GM12878 (cell line): ENCODE measurements around the gene PAX5. TPM values are rescaled to one million over a fixed set of nuclear protein-coding genes. Genes with fewer than 3 reads are reported as not detected.

ENCODE experiments used
- ATAC-seq: fragments of 200-7000 bp; cut with Tn5 transposase; 3 replicates; pipeline ENCODE4 v1.9.1; 2020; ENCODE audit warnings: mild to moderate bottlenecking, moderate library complexity
- BruUV-seq: library from RNA; stranded (reverse); fragments of 400-500 nt; replicated peaks from 2 replicates; lab custom pipeline; 2021; lab: Mats Ljungman, UMichigan
- CTCF ChIA-PET: fragments of 300-600 bp; sonication (Branson Sonifier 250); formaldehyde crosslinking; extraction: SDS; loops from one replicate; lab custom pipeline; 2021; ENCODE audit warnings: inconsistent platforms; lab: Yijun Ruan, JAX
- POLR2A ChIA-PET: fragments of 350-600 bp; formaldehyde crosslinking; extraction: SDS; loops from one replicate; lab custom pipeline; 2021; ENCODE audit warnings: inconsistent platforms; lab: Charles Lee
- RAD21 ChIA-PET: fragments of 300-600 bp; sonication (Branson Sonifier 250); formaldehyde crosslinking; loops from one replicate; lab custom pipeline; 2023; ENCODE audit warnings: antibody characterized with exemption; ENCODE audit not compliant: unreplicated experiment; lab: Charles Lee
- SMC1A ChIA-PET: fragments of 300-600 bp; sonication (Branson Sonifier 250); formaldehyde crosslinking; loops from one replicate; lab custom pipeline; 2023; ENCODE audit not compliant: unreplicated experiment, uncharacterized antibody; lab: Charles Lee
- DNase-seq: peaks from one replicate; pipeline ENCODE4 v3.0.0-alpha.2; 2011; ENCODE audit warnings: low read depth, low spot score
- FAIRE-seq: peaks from 3 replicates; lab custom pipeline; 2011; peaks lifted over from hg19 to GRCh38; lab: Jason Lieb, UNC
- H2AFZ ChIP-seq: 2 replicates; pipeline ENCODE4 v1.6.0; 2011; ENCODE audit warnings: low read depth, low read length, control low read depth; ENCODE audit not compliant: control insufficient read depth
- H3K27ac ChIP-seq: 2 replicates; pipeline ENCODE4 v1.5.1; 2011; ENCODE audit warnings: control low read depth; ENCODE audit not compliant: control insufficient read depth, insufficient read depth
- H3K27me3 ChIP-seq, 2 experiments: replicated peaks in 1 of 2; 2 replicates each; pipeline versions ENCODE4 v1.6.0 to v1.6.1; 2011; ENCODE audit warnings: low read length in 1 of 2; ENCODE audit not compliant: control insufficient read depth in 2 of 2, insufficient read depth in 2 of 2
- H3K36me3 ChIP-seq, 2 experiments: 2 replicates each; pipeline ENCODE4 v1.5.1; 2011; ENCODE audit warnings: low read length in 1 of 2; ENCODE audit not compliant: control insufficient read depth in 2 of 2, insufficient read depth in 2 of 2
- H3K4me1 ChIP-seq: 2 replicates; pipeline ENCODE4 v1.6.1; 2011; ENCODE audit warnings: mild to moderate bottlenecking, low read length, moderate library complexity, mixed read lengths; ENCODE audit not compliant: control insufficient read depth, insufficient read depth
- H3K4me2 ChIP-seq: 2 replicates; pipeline ENCODE4 v1.6.0; 2011; ENCODE audit warnings: control low read depth; ENCODE audit not compliant: control insufficient read depth, insufficient read depth
- H3K4me3 ChIP-seq: fragments of 200-600 bp; sonication (generic); 2 replicates; pipeline ENCODE4 v1.5.1; 2016
- H3K79me2 ChIP-seq: 2 replicates; pipeline ENCODE4 v1.6.0; 2011; ENCODE audit warnings: low read length; ENCODE audit not compliant: control insufficient read depth, insufficient read depth
- H3K9ac ChIP-seq: 2 replicates; pipeline ENCODE4 v1.8.0; 2011; ENCODE audit warnings: low read length, control low read depth, mixed read lengths; ENCODE audit not compliant: control insufficient read depth, insufficient read depth
- H3K9me3 ChIP-seq: replicated peaks from 3 replicates; pipeline ENCODE4 v1.5.1; 2011; ENCODE audit warnings: mild to moderate bottlenecking, low read length; ENCODE audit not compliant: control insufficient read depth, insufficient read depth
- H4K20me1 ChIP-seq: 2 replicates; pipeline ENCODE4 v1.6.0; 2011; ENCODE audit not compliant: control insufficient read depth, insufficient read depth
- ASH2L ChIP-seq: fragments of 300-600, 200-600 bp; sonication (generic); IDR thresholded peaks from 2 replicates; pipeline ENCODE4 v1.6.1; 2017; ENCODE audit warnings: low read depth, mild to moderate bottlenecking, borderline replicate concordance
- ATF7 ChIP-seq: fragments of 450-650 bp; IDR thresholded peaks from 2 replicates; pipeline ENCODE4 v1.6.1; 2016; ENCODE audit warnings: low read depth, mild to moderate bottlenecking
- CBX3 ChIP-seq: fragments of 200-600 bp; sonication (generic); IDR thresholded peaks from 2 replicates; pipeline ENCODE4 v1.6.1; 2016; ENCODE audit warnings: low read depth, borderline replicate concordance
- CHD1 ChIP-seq: IDR thresholded peaks from 2 replicates; pipeline ENCODE4 v1.6.1; 2012; ENCODE audit warnings: low read depth, low read length, improper control_type of control experiment
- CHD2 ChIP-seq: IDR thresholded peaks from 2 replicates; pipeline ENCODE4 v1.6.1; 2011; ENCODE audit warnings: low read depth, low read length, improper control_type of control experiment, borderline replicate concordance
- FOXK2 ChIP-seq: fragments of 450-650 bp; IDR thresholded peaks from 2 replicates; pipeline ENCODE4 v1.6.1; 2017; ENCODE audit warnings: mild to moderate bottlenecking, moderate library complexity
- KDM1A ChIP-seq: fragments of 200-600 bp; sonication (generic); IDR thresholded peaks from 2 replicates; pipeline ENCODE4 v1.6.1; 2016; ENCODE audit warnings: borderline replicate concordance
- MXI1 ChIP-seq: fragments of 150-350 bp; IDR thresholded peaks from 2 replicates; pipeline ENCODE4 v1.6.1; 2011; ENCODE audit warnings: low read depth, mild to moderate bottlenecking, inconsistent platforms, low read length, improper control_type of control experiment
- NFYB ChIP-seq: IDR thresholded peaks from 2 replicates; pipeline ENCODE4 v1.6.1; 2011; ENCODE audit warnings: low read depth, mild to moderate bottlenecking, low read length, improper control_type of control experiment, moderate library complexity; ENCODE audit not compliant: insufficient read depth
- STAT3 ChIP-seq: IDR thresholded peaks from 2 replicates; pipeline ENCODE4 v1.6.1; 2011; ENCODE audit warnings: low read depth, low read length, improper control_type of control experiment
- SUPT20H ChIP-seq: IDR thresholded peaks from 2 replicates; pipeline ENCODE4 v1.6.1; 2011; ENCODE audit warnings: low read depth, mild to moderate bottlenecking, low read length, moderate library complexity, borderline replicate concordance; ENCODE audit not compliant: control insufficient read depth
- SUZ12 ChIP-seq: fragments of 200-600 bp; sonication (generic); IDR thresholded peaks from one replicate; pipeline ENCODE4 v1.6.1; 2018; ENCODE audit warnings: antibody characterized with exemption, mild to moderate bottlenecking; ENCODE audit not compliant: unreplicated experiment
- TCF3 ChIP-seq: IDR thresholded peaks from 2 replicates; pipeline ENCODE4 v1.6.1; 2012; ENCODE audit warnings: low read depth, mild to moderate bottlenecking, low read length, borderline replicate concordance; ENCODE audit not compliant: insufficient read depth
- ZBED1 ChIP-seq: IDR thresholded peaks from 2 replicates; pipeline ENCODE4 v1.6.1; 2016; ENCODE audit warnings: borderline replicate concordance
- ZNF622 ChIP-seq: fragments of 450-650 bp; IDR thresholded peaks from 2 replicates; pipeline ENCODE4 v1.6.1; 2017; ENCODE audit warnings: mild to moderate bottlenecking, inconsistent platforms
- WGBS: methylation state at CpG from one replicate; pipeline ENCODE4 v1.1.6; 2016; ENCODE audit warnings: low lambda C conversion rate; ENCODE audit not compliant: insufficient replicate concordance, insufficient coverage; ENCODE audit errors: missing lambda C conversion rate; 5-methylcytosine and 5-hydroxymethylcytosine counted together
- in situ Hi-C: fragments of 300-500 bp; cut with MboI; formaldehyde crosslinking; loops from 9 replicates; pipeline ENCODE4 v1.14.3; 2018; ENCODE audit warnings: mixed read lengths
- intact Hi-C: fragments of 100-400 bp; cut with micrococcal nuclease; formaldehyde crosslinking; loops from one replicate; pipeline ENCODE4 v1.14.2; 2022; ENCODE audit not compliant: unreplicated experiment
- polyA plus RNA-seq, 11 experiments: library from polyadenylated mRNA; depleted of rRNA in 4 of 11; unstranded in 6 of 11; stranded (reverse) in 5 of 11; fragments of >200 nt; fragmentation: Nextera tagmentation in 4 of 11; fragmentation: Illumina TruSeq in 1 of 11; extraction: Ambion mirVana in 4 of 11; extraction: Trizol in 1 of 11; gene quantifications; 1 replicate in 1 of 11; 2 replicates in 10 of 11; pipeline versions ENCODE4 v1.2.1 to v1.2.3, GENCODE V29; 2011 to 2016; ENCODE audit warnings: inconsistent platforms in 2 of 11, missing spikeins in 2 of 11, low read depth in 1 of 11
- total RNA-seq, 4 experiments: library from RNA; depleted of rRNA in 3 of 4; stranded (reverse); fragments of >200 nt in 3 of 4; fragmentation: Illumina TruSeq in 1 of 4; extraction: Trizol in 1 of 4; gene quantifications; 2 replicates each; pipeline versions ENCODE4 v1.2.1 to v1.2.3, GENCODE V29; 2013 to 2021
- TF ChIP-seq, protein P1 (sequence below): fragments of 450-650 bp; IDR thresholded peaks from 2 replicates; pipeline ENCODE4 v1.6.1; 2017; ENCODE audit warnings: mild to moderate bottlenecking, low read depth, inconsistent platforms; ENCODE audit not compliant: poor library complexity, severe bottlenecking

Gene PAX5
- total and polyA plus RNA-seq, 10 of the 15 experiments (the other 5 are each of a cell fraction or from before 2014, with no cell fraction given), result 2.2 to 123 (median 31.9) TPM

DNA sequence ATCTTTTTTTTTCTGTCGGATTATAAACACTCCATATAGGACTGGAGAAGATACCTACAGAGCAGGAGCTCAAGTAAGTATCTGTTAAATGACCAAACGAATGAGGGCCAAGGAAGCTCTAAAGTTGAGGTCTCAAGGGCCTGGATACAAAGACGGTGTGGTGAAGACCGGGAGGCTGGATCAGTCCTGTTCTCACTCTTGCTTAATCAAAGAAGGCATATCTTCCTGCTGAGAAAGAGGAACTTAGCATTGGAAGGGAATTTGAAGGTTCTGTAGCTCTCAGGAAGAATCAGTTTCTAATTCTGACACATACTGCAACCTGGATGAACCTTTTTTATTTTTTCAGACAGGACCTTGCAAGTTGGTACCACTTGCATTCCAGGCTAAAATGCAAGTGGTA, 28.3 kb upstream of the PAX5 start:
- 88% methylated on average over 4 of the region's 4 CpGs for WGBS
- H3K4me1 ChIP-seq, result peaks cover 13% of the 10 kb centered on the region

DNA sequence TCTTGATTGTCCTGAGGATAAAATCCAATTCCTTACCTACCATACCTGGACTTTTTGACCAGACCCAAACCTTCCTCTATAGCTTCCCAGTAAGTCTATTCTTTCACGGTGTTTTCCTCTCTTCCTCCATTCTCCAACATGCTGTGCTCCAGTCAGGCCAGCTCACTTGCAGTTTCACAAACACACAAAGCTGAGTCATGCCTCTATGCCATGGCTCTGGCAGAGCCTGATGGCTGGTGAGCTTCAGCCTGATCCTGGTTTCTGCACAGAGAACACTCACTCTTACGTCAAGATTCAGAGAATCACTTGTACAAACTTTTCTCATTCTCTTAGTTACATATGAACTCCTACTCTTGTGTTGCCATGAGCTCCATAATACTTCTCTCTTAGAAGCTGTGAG, 27.7 kb upstream of the PAX5 start:
- H3K9ac ChIP-seq, result no peak overlapping the region
- no peaks in the 10 kb centered on the region for H3K79me2 ChIP-seq
- no peaks in the 10 kb centered on the region; a peak in 1 of 4 replicates for H3K27me3 ChIP-seq
- ChIA-PET SMC1A (interaction anchor here (1.3 kb wide), 1 partner anchor 60 kb away, joined by 3 read pairs; no protein-coding TSS in a partner anchor), CTCF (interaction anchor here (1.2 kb wide), 1 partner anchor 15 kb away, joined by 4 read pairs; no protein-coding TSS in a partner anchor), POLR2A (interaction anchor here (0.8 kb wide), 1 partner anchor 15 kb away, joined by 3 read pairs; no protein-coding TSS in a partner anchor), RAD21 (no interaction called here)
- WGBS, result 71% methylated on average over 2 of the region's 2 CpGs
- H3K4me1 ChIP-seq, result peaks cover 13% of the 10 kb centered on the region
- no TSS peak for BruUV-seq
- DNase-seq, result no peak
- no peak overlapping the region for H3K27ac ChIP-seq
- in situ Hi-C loops, result no loop called here
- no peak for FAIRE-seq
- intact Hi-C loops, result no loop called here
- no peaks in the 10 kb centered on the region for H3K9me3 ChIP-seq
- no peaks in the 10 kb centered on the region for H4K20me1 ChIP-seq
- H3K4me2 ChIP-seq, result no peak overlapping the region
- no peak overlapping the region for H3K4me3 ChIP-seq
- no peak for ATAC-seq
- no peaks in the 10 kb centered on the region for H3K36me3 ChIP-seq
- H2AFZ ChIP-seq, result peak overlapping the region; percentile 11
- TF ChIP-seq KDM1A (no peak), ASH2L (no peak), SUZ12 (no peak), FOXK2 (no peak), STAT3 (no peak), CHD1 (no peak), CBX3 (no peak), TCF3 (no peak), CHD2 (no peak), ATF7 (no peak), ZNF622 (no peak), SUPT20H (no peak), MXI1 (no peak), ZBED1 (no peak)
- TF ChIP-seq, protein P1, sequence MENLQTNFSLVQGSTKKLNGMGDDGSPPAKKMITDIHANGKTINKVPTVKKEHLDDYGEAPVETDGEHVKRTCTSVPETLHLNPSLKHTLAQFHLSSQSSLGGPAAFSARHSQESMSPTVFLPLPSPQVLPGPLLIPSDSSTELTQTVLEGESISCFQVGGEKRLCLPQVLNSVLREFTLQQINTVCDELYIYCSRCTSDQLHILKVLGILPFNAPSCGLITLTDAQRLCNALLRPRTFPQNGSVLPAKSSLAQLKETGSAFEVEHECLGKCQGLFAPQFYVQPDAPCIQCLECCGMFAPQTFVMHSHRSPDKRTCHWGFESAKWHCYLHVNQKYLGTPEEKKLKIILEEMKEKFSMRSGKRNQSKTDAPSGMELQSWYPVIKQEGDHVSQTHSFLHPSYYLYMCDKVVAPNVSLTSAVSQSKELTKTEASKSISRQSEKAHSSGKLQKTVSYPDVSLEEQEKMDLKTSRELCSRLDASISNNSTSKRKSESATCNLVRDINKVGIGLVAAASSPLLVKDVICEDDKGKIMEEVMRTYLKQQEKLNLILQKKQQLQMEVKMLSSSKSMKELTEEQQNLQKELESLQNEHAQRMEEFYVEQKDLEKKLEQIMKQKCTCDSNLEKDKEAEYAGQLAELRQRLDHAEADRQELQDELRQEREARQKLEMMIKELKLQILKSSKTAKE, result no peak

More for the DNA sequence above, 28.3 kb upstream of the PAX5 start:
- Histone ChIP-seq H3K4me3 (no peak overlapping the region), H3K27ac (no peak overlapping the region), H3K9ac (no peak overlapping the region), H3K4me2 (peak overlapping the region; percentile 12; the same call in 1 of the 2 replicates), H3K27me3 (no peaks in the 10 kb centered on the region; a peak in 1 of 4 replicates), H3K79me2 (no peaks in the 10 kb centered on the region), H3K9me3 (no peaks in the 10 kb centered on the region), H2AFZ (no peak overlapping the region), H3K36me3 (no peaks in the 10 kb centered on the region), H4K20me1 (no peaks in the 10 kb centered on the region)
- no peak for TF ChIP-seq NFYB
- CTCF ChIA-PET, result interaction anchor here (0.5 to 1.2 kb wide), 2 partner anchors 14 to 112 kb away, joined by 3 to 4 read pairs; no protein-coding TSS in a partner anchor
- ATAC-seq (no peak), FAIRE-seq (no peak), DNase-seq (no peak)
- in situ Hi-C loops, result no loop called here
- RAD21 ChIA-PET, result no interaction called here
- SMC1A ChIA-PET, result interaction anchor here (1.3 kb wide), 1 partner anchor 59 kb away, joined by 3 read pairs; no protein-coding TSS in a partner anchor
- POLR2A ChIA-PET, result interaction anchor here (0.8 kb wide), 1 partner anchor 14 kb away, joined by 3 read pairs; no protein-coding TSS in a partner anchor
- intact Hi-C loops, result no loop called here
- no TSS peak for BruUV-seq
